NT2/D1 (cell line): Measurements from ENCODE around the gene DSCAM.

ENCODE experiments used
- YY1 ChIP-seq: IDR thresholded peaks from 2 replicates; pipeline ENCODE4 v1.6.1; 2011; ENCODE audit not compliant: insufficient read length, insufficient read depth
- ZNF274 ChIP-seq: IDR thresholded peaks from 2 replicates; pipeline ENCODE4 v1.6.1; 2011; ENCODE audit warnings: mild to moderate bottlenecking, low read depth, low read length

GRCh38 chr21:40871099-40871498, 24.1 kb upstream of the DSCAM start:
- TF ChIP-seq YY1 (no peak), ZNF274 (no peak)
